NCI-H226 (cell line): ENCODE measurements around the gene ACSL5.

Experiments
- DNase-seq: peaks from one replicate; pipeline ENCODE4 v3.0.0-alpha.2; 2015

Gene ACSL5

DNA sequence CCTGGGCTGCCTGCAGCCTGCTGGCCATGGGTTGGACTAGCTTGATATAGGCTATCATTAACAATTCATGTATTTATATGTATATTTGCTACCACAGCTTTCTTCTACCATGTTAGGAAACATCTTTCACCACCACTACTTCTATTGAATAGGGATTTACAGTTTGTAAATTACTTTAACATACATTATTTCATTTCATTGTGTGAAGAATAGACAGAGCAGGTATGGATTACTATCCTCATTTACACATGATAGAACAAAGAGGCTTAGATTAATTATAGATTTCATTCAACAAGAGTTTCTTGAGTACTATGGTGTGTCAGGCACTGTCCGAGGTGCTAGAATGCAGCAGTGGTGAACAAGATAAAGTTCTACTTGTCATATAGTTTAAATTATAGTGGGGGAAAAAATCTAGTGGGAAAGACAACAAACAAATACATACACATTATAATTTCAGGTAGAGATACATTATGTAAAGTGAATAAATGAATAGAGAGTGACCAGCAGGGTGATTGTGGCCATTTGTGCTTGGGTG lies 93.7 kb downstream of the ACSL5 start:
- DNase-seq: no peak

DNA sequence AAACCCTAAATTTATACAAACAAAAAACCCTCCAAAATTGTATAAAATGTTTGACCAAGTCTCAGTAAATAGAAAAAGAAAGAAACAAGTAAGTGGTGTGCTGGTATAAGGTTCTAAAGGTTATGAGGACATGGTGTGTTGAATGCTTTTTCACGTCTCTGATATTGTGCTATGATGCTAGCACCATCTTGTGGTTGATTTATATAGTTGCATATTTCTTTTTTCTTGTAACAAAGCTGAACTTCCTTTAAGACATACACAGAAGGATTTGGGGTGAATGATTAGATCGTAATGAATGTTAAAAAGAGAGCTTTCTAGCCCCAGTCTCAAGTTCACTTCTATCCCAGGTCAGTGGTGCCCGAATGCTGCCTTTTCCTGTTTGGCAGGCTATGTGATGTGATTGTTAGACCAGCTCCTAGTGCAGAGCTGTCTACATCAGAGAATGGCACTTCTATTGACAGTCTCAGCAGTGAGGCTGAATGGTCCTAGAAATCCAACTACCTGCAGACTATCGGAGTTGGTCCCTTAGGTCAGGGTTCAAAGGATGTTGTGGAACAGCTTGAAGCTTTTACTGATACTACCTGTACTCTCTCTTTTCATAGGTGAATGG lies 98.1 kb downstream of the ACSL5 start:
- DNase-seq: no peak

DNA sequence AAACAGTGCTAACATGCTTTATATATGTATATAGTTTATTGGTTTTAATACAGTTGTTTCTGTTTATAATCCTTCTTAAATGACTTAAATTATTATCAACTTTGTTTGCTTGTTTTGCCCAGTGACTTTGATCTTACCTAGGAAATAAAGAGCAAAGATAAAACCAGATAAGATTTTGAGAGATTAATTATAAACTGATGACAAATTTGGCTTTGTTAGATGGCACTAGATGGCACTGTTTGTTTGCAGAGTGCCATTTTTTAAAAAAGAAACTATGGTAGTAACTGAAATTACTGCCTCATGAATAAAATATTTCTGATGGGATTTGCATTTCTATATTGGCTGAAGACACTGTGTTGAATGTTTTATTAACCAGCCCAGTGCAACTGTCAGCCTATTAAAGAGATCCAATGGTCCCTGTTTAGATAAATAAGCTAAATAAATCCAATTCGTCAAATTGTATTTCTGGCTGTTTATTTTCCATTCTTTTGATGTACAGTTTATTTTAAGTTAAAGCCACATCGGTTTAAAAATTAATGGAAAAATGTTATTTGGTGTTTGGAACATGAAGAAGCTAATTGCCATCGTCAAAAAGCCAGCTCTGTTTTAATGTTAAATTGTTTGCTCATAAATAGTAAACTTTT lies 101.8 kb downstream of the ACSL5 start:
- DNase-seq: no peak
